ENCODE measurements around the gene PKHD1.

GRCh38 chr6:51995214-51995755, 92.1 kb downstream of the PKHD1 start:
- TF ChIP-seq SPI1 (IDR thresholded peaks at IDR 0.05; ENCODE audit: borderline replicate concordance, low read depth) (no peak), CTCF (IDR thresholded peaks at IDR 0.05; ENCODE audit: insufficient read depth, low read length) (no peak), POLR2AphosphoS5 (IDR thresholded peaks at IDR 0.05; ENCODE audit: low read depth) (no peak)

Measured in HL-60 (cell line).